CD4-positive, alpha-beta T cell (primary cell): ENCODE results near the gene THADA. TPM values are rescaled to one million over a fixed set of nuclear protein-coding genes. Genes with fewer than 3 reads are reported as not detected.
A peak's percentile ranks its signal among the peaks of the same experiment; 100 is the strongest.

ENCODE experiments used
- ATAC-seq: fragments of 200-7000 bp; cut with Tn5 transposase; one replicate; pipeline ENCODE4 v1.10.0; 2022; ENCODE audit warnings: mild to moderate bottlenecking; ENCODE audit not compliant: poor library complexity
- CTCF ChIA-PET: fragments of 350-600 bp; sonication (Branson Sonifier 250); formaldehyde crosslinking; loops from one replicate; lab custom pipeline; 2021; ENCODE audit warnings: antibody characterized with exemption, inconsistent platforms; lab: Charles Lee
- POLR2A ChIA-PET: fragments of 350-600 bp; sonication (Branson Sonifier 250); formaldehyde crosslinking; loops from one replicate; lab custom pipeline; 2021; ENCODE audit warnings: antibody characterized with exemption, inconsistent platforms; lab: Charles Lee
- DNase-seq, 14 experiments: peaks; one replicate each; pipeline ENCODE4 v3.0.0-alpha.2; 2013 to 2020; ENCODE audit warnings: mixed read lengths in 2 of 14
- H3K27ac ChIP-seq, 2 donors: one replicate each; pipeline versions ENCODE4 v1.5.1 to v1.7.0; 2013; ENCODE audit warnings: low read length in 2 of 2, low read depth in 1 of 2, mild to moderate bottlenecking in 1 of 2
- H3K27me3 ChIP-seq, 2 experiments: 1 replicate in 1 of 2; 2 replicates in 1 of 2; pipeline versions ENCODE4 v1.6.1 to v1.7.0; 2013; ENCODE audit warnings: low read length in 2 of 2, control low read depth in 1 of 2, mild to moderate bottlenecking in 1 of 2, moderate library complexity in 1 of 2; ENCODE audit not compliant: insufficient read depth in 2 of 2, control insufficient read depth in 1 of 2
- H3K36me3 ChIP-seq: one replicate; pipeline ENCODE4 v1.6.1; 2013; ENCODE audit warnings: low read length, control low read depth; ENCODE audit not compliant: insufficient read depth
- H3K4me1 ChIP-seq: one replicate; pipeline ENCODE4 v1.6.1; 2013; ENCODE audit warnings: low read length, control low read depth; ENCODE audit not compliant: insufficient read depth
- H3K4me3 ChIP-seq: one replicate; pipeline ENCODE4 v1.5.1; 2013; ENCODE audit warnings: mild to moderate bottlenecking, low read length, moderate library complexity
- H3K9me3 ChIP-seq, 2 experiments: 1 replicate in 1 of 2; 2 replicates in 1 of 2; pipeline versions ENCODE4 v1.6.1 to v1.7.0; 2013; ENCODE audit warnings: low read length in 2 of 2, mild to moderate bottlenecking in 2 of 2, control low read depth in 1 of 2, moderate library complexity in 1 of 2; ENCODE audit not compliant: control insufficient read depth in 1 of 2, insufficient read depth in 1 of 2
- H3K27ac Mint-ChIP-seq: one replicate; pipeline ENCODE4 v1.8.0; 2020; ENCODE audit warnings: mixed read lengths
- H3K27me3 Mint-ChIP-seq: one replicate; pipeline ENCODE4 v1.8.0; 2021; ENCODE audit warnings: mixed read lengths
- H3K36me3 Mint-ChIP-seq: one replicate; pipeline ENCODE4 v1.8.0; 2021; ENCODE audit warnings: low read depth, mixed read lengths
- H3K4me1 Mint-ChIP-seq: one replicate; pipeline ENCODE4 v1.8.0; 2021; ENCODE audit warnings: low read depth, mixed read lengths
- H3K4me3 Mint-ChIP-seq: one replicate; pipeline ENCODE4 v1.8.0; 2020; ENCODE audit warnings: mild to moderate bottlenecking, mixed read lengths
- H3K9me3 Mint-ChIP-seq: one replicate; pipeline ENCODE4 v1.8.0; 2020; ENCODE audit warnings: mixed read lengths
- intact Hi-C, 2 experiments: fragments of 100-400 bp; cut with DNase I in 1 of 2; cut with micrococcal nuclease in 1 of 2; formaldehyde crosslinking; loops; one replicate each; pipeline versions ENCODE4 v1.15.1 to v1.9.0; 2023 to 2025; cut with DNase I, micrococcal nuclease
- total RNA-seq, 174 experiments: library from RNA in 2 of 174; stranded (reverse) in 2 of 174; gene quantifications; one replicate each; pipeline ENCODE4 v1.2.3 and lab custom pipeline; 2021 to 2026
- TF ChIP-seq, protein P1 (sequence below): fragments of 200-600 bp; IDR thresholded peaks from one replicate; pipeline ENCODE4 v1.8.0; 2022; ENCODE audit warnings: antibody characterized with exemption, mild to moderate bottlenecking

Gene THADA
- total RNA-seq, 2 experiments from 2014 or later: 29.3 to 32.9 TPM

DNA sequence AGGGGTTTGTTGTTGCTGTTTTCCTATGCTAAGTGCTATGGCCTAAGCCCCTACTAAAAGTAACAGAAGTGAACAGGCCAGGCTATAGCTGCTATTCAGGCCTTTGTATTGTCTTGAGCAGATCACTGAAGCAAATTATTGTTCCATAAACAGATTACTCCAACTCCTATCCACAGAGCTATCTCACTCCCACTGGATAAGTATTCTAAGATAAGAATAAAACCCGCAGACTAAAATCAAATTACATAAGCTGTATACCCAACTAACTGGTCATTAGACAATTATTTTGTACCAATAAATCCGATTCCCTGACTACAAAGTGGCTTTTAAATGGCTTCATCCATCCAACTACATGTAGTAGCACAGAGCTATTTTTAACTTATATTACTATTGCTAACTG lies 74.3 kb downstream of the THADA start:
- intact Hi-C loops: loop anchor here in 1 of 2 experiments (5.0 kb wide), 1 partner anchor 1184 kb away; no protein-coding TSS in a partner anchor
- ATAC-seq: no peak
- H3K4me1 ChIP-seq: no peaks in the 10 kb centered on the region
- H3K27me3 Mint-ChIP-seq: no peaks in the 10 kb centered on the region
- H3K36me3 ChIP-seq: no peaks in the 10 kb centered on the region
- DNase-seq: no peak
- CTCF ChIA-PET: interaction anchor here (1.8 kb wide), 1 partner anchor 11 kb away, joined by 6 read pairs; no protein-coding TSS in a partner anchor
- H3K4me3 ChIP-seq: no peak overlapping the region
- peaks cover 43% of the 10 kb centered on the region for H3K36me3 Mint-ChIP-seq
- H3K27ac ChIP-seq: no peak overlapping the region
- peaks cover 54% of the 10 kb centered on the region for H3K4me1 Mint-ChIP-seq
- H3K27ac Mint-ChIP-seq: no peak overlapping the region
- no peaks in the 10 kb centered on the region for H3K27me3 ChIP-seq
- peaks cover 10% of the 10 kb centered on the region for H3K9me3 Mint-ChIP-seq
- TF ChIP-seq, protein P1, sequence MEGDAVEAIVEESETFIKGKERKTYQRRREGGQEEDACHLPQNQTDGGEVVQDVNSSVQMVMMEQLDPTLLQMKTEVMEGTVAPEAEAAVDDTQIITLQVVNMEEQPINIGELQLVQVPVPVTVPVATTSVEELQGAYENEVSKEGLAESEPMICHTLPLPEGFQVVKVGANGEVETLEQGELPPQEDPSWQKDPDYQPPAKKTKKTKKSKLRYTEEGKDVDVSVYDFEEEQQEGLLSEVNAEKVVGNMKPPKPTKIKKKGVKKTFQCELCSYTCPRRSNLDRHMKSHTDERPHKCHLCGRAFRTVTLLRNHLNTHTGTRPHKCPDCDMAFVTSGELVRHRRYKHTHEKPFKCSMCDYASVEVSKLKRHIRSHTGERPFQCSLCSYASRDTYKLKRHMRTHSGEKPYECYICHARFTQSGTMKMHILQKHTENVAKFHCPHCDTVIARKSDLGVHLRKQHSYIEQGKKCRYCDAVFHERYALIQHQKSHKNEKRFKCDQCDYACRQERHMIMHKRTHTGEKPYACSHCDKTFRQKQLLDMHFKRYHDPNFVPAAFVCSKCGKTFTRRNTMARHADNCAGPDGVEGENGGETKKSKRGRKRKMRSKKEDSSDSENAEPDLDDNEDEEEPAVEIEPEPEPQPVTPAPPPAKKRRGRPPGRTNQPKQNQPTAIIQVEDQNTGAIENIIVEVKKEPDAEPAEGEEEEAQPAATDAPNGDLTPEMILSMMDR: no peak
- H3K4me3 Mint-ChIP-seq: no peak overlapping the region
- H3K9me3 ChIP-seq: no peaks in the 10 kb centered on the region
- POLR2A ChIA-PET: no interaction called here

DNA sequence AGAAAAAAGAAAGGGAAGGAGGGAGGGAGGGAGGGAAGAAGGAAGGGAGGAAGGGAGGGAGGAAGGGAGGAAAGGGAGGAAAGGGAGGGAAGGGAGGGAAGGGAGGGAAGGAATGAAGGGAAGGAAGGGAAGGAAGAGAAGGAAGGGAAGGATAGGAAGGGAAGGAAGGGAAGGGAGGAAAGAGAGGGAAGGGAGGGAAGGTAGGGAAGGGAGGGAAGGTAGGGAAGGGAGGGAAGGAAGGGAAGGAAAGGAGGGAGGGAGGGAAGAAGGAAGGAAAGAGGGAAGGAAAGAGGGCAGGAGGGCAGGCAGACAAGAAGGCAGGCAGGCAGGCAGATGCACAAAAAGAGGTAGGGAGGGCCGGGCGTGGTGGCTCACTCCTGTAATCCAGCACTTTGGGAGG lies 74.9 kb downstream of the THADA start:
- CTCF ChIA-PET: interaction anchor here (1.8 kb wide), 1 partner anchor 11 kb away, joined by 6 read pairs; no protein-coding TSS in a partner anchor
- Histone ChIP-seq H3K27ac (no peak overlapping the region), H3K4me3 (no peak overlapping the region), H3K36me3 (no peaks in the 10 kb centered on the region), H3K27me3 (no peaks in the 10 kb centered on the region), H3K9me3 (no peaks in the 10 kb centered on the region), H3K4me1 (no peaks in the 10 kb centered on the region)
- Mint-ChIP-seq H3K36me3 (peaks cover 36% of the 10 kb centered on the region), H3K9me3 (peaks cover 5% of the 10 kb centered on the region), H3K4me1 (peaks cover 60% of the 10 kb centered on the region), H3K27ac (no peak overlapping the region), H3K27me3 (no peaks in the 10 kb centered on the region), H3K4me3 (no peak overlapping the region)
- intact Hi-C loops: loop anchor here in 1 of 2 experiments (5.0 kb wide), 1 partner anchor 1184 kb away; no protein-coding TSS in a partner anchor
- DNase-seq: no peak
- TF ChIP-seq, protein P1: no peak
- POLR2A ChIA-PET: no interaction called here
- no peak for ATAC-seq

DNA sequence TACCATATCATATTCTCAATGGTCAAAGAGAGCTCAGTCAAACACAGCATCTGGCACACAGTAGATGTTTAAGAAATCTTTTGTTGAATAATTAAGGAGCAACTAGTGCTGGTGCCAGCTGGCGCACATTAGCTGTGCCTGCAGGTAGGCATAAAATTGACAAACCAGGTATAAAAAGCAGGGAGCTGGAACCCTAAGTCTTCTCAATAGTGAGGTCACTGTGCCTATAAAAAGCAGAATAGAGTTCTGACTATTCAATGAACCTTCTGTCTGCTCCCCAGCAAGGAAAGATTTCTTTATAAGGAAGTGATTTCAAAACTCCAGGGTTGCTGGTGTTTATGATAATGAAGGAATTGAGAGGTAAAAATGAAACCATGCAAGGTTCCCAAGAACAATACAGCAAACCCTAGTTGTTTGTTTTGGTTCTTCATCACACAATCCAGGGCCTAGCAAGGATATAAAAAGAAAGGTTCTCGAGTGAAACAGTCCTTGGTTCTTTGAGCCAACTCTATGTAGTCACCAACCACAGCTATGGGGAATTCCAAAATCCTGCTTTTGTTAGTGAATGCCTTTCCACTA lies 76.1 kb downstream of the THADA start:
- Mint-ChIP-seq H3K4me3 (no peak overlapping the region), H3K9me3 (no peaks in the 10 kb centered on the region), H3K27me3 (no peaks in the 10 kb centered on the region), H3K4me1 (peaks cover 57% of the 10 kb centered on the region), H3K27ac (peak overlapping the region; percentile 52), H3K36me3 (peaks cover 25% of the 10 kb centered on the region)
- no peaks in the 10 kb centered on the region for H3K9me3 ChIP-seq
- CTCF ChIA-PET: no interaction called here
- POLR2A ChIA-PET: no interaction called here
- H3K27ac ChIP-seq: no peak overlapping the region
- DNase-seq (peak in 1 of 14 experiments; percentile 18), ATAC-seq (no peak)
- no peaks in the 10 kb centered on the region for H3K36me3 ChIP-seq
- H3K4me3 ChIP-seq: no peak overlapping the region
- H3K27me3 ChIP-seq: no peaks in the 10 kb centered on the region
- intact Hi-C loops: loop anchor here in 1 of 2 experiments (5.0 kb wide), 1 partner anchor 1182 kb away; no protein-coding TSS in a partner anchor
- TF ChIP-seq, protein P1: no peak
- H3K4me1 ChIP-seq: no peaks in the 10 kb centered on the region
